ENCODE data around the gene HINT3. TPM values are rescaled to one million over a fixed set of nuclear protein-coding genes. Genes with fewer than 3 reads are reported as not detected.
"Not testable (repeated sequence)": the region's sequence is repeated elsewhere in the genome, so short reads cannot be mapped to it uniquely, and the experiment has no call there.

HINT3 gene
- total RNA-seq, 4 donors from 2014 or later: 19.8 to 27.8 (median 21.2) TPM

DNA sequence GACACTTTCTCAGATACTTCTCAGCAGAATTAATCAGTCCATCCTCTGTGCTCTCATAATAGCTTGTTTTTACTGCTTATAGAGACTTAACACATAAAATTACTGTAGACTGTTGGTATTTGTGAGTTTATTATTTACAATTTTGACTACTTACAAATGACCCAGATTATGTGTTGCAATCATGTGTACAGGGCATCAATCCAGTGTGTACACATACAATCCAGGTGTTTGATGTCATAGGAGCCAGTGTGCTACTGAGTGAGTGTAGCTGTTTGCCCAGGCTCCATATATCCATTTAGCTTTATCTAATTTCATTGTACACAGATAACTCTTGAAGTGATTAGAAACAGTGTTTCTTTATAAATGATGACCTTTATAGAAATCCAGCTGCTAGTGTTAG lies 61.1 kb downstream of the HINT3 start:
- no peak overlapping the region for H3K27ac ChIP-seq
- no peaks in the 10 kb centered on the region for H3K9me3 ChIP-seq

GRCh38 chr6:126020305-126021050 lies 63.9 kb downstream of the HINT3 start:
- no peak overlapping the region for H3K27ac ChIP-seq
- no peak for TF ChIP-seq CTCF (IDR thresholded peaks at IDR 0.05)
- TF ChIP-seq EP300 (IDR thresholded peaks at IDR 0.05): no peak
- no peak for TF ChIP-seq POLR2A (IDR thresholded peaks at IDR 0.05)
- H3K36me3 ChIP-seq: peaks cover 0 to 72% (median 10%) of the 10 kb centered on the region in 3 donors
- peaks cover 0 to 7% (median 0%) of the 10 kb centered on the region in 4 donors for H3K4me1 ChIP-seq
- no peaks in the 10 kb centered on the region for H3K9me3 ChIP-seq
- H3K27me3 ChIP-seq: no peaks in the 10 kb centered on the region
- DNase-seq (ENCODE audit: low spot score in 2 of 2): no peak
- H3K4me3 ChIP-seq: no peak overlapping the region
- WGBS, 2 donors: 96% methylated on average over 5 of the region's 5 CpGs

More for the DNA sequence above, 61.1 kb downstream of the HINT3 start:
- DNase-seq (ENCODE audit: low spot score in 2 of 2): no peak
- Histone ChIP-seq H3K4me3 (no peak overlapping the region), H3K27me3 (no peaks in the 10 kb centered on the region), H3K36me3 (peaks cover 2 to 77% (median 12%) of the 10 kb centered on the region in 3 donors), H3K4me1 (peaks cover 0 to 7% (median 0%) of the 10 kb centered on the region in 4 donors)
- TF ChIP-seq EP300 (IDR thresholded peaks at IDR 0.05) (no peak), CTCF (IDR thresholded peaks at IDR 0.05) (no peak), POLR2A (IDR thresholded peaks at IDR 0.05) (no peak)

DNA sequence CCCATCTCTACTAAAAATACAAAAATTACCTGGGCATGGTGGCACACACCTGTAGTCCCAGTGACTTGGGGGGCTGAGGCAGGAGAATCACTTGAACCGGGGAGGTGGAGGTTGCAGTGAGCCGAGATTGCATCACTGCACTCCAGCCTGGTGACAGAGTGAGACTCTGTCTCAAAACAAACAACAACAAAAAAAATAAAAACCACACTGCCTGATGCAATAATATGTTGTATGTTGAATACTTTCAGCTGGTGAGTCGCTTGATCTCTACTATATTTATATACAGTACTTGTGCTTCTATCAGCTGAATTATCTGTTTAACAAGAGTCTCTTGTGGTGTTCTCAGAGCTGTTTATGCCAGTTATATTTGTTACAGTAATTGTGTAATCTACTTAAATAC lies 66.9 kb downstream of the HINT3 start:
- not testable (repeated sequence) for H3K27ac ChIP-seq; H3K4me1 ChIP-seq; DNase-seq (ENCODE audit: low spot score in 2 of 2); H3K9me3 ChIP-seq; H3K27me3 ChIP-seq; H3K4me3 ChIP-seq
- 88 to 95% methylated on average over 3 of the region's 3 CpGs for WGBS, 2 donors
- peaks cover 0 to 77% (median 10%) of the 10 kb centered on the region in 3 donors for H3K36me3 ChIP-seq

GRCh38 chr6:126026001-126026400 lies 69.4 kb downstream of the HINT3 start:
- Histone ChIP-seq H3K9me3 (no peaks in the 10 kb centered on the region), H3K27me3 (no peaks in the 10 kb centered on the region), H3K4me3 (no peak overlapping the region), H3K36me3 (peaks cover 0 to 51% (median 3%) of the 10 kb centered on the region in 3 donors), H3K27ac (no peak overlapping the region), H3K4me1 (no peaks in the 10 kb centered on the region)
- DNase-seq (ENCODE audit: low spot score in 2 of 2): no peak
- WGBS, 2 donors: 95 to 97% methylated on average over 2 of the region's 2 CpGs
- no peak for TF ChIP-seq EP300 (IDR thresholded peaks at IDR 0.05)
- no peak for TF ChIP-seq CTCF (IDR thresholded peaks at IDR 0.05)
- no peak for TF ChIP-seq POLR2A (IDR thresholded peaks at IDR 0.05)

- Histone ChIP-seq H3K9me3 (no peaks in the 10 kb centered on the region), H3K4me3 (no peak overlapping the region), H3K27me3 (no peaks in the 10 kb centered on the region), H3K27ac (no peak overlapping the region), H3K36me3 (peaks cover 0 to 43% (median 0%) of the 10 kb centered on the region in 3 donors), H3K4me1 (no peaks in the 10 kb centered on the region)
- DNase-seq (ENCODE audit: low spot score in 2 of 2): no peak
- no peak for TF ChIP-seq EP300 (IDR thresholded peaks at IDR 0.05)
- TF ChIP-seq POLR2A (IDR thresholded peaks at IDR 0.05): no peak
- no peak for TF ChIP-seq CTCF (IDR thresholded peaks at IDR 0.05)
Observed at GRCh38 chr6:126027601-126028000, 71.0 kb downstream of the HINT3 start.

Small RNA genes within 50 kb of the gene (small RNA-seq; reads per million reads assigned to genes)
- gene RNA5SP216: not detected

Other genes with a start within 250 kb of the HINT3 start
- 1 to 10 TPM; 1.5 to 7.3 (median 4.3) TPM for gene HEY2, start 207.1 kb upstream of the HINT3 start, total RNA-seq
- gene NCOA7, start 165.8 kb upstream of the HINT3 start, total RNA-seq: 10 to 100 TPM; 38.7 to 86.7 (median 59.7) TPM
- gene TRMT11, start 29.8 kb downstream of the HINT3 start, total RNA-seq: 10 to 100 TPM; 29.7 to 40.8 (median 33.7) TPM